Measurements from ENCODE around the gene NPHP1. TPM values are rescaled to one million over a fixed set of nuclear protein-coding genes. Genes with fewer than 3 reads are reported as not detected.

NPHP1 gene
- total RNA-seq, 1 experiment from 2014 or later = 3.1 TPM

- H3K4me1 ChIP-seq = peaks cover 30% of the 10 kb centered on the region
- no peaks in the 10 kb centered on the region for H3K36me3 ChIP-seq (ENCODE audit: control insufficient read depth, insufficient read depth, low read length)
- no peak for TF ChIP-seq CTCF (IDR thresholded peaks at IDR 0.05; ENCODE audit: insufficient read depth in 1 of 2, low read depth in 1 of 2, low read length in 1 of 2, severe bottlenecking in 1 of 2, unreplicated experiment in 1 of 2)
- intact Hi-C loops (cut with micrococcal nuclease; ENCODE audit: unreplicated experiment) = no loop called here
- no peak overlapping the region for H3K4me3 ChIP-seq (ENCODE audit: low read depth, low read length)
- Mint-ChIP-seq H3K27me3 (ENCODE audit: insufficient read depth, unreplicated experiment) (no peaks in the 10 kb centered on the region), H3K27ac (ENCODE audit: unreplicated experiment) (no peak overlapping the region), H3K36me3 (ENCODE audit: insufficient read depth, unreplicated experiment) (no peaks in the 10 kb centered on the region), H3K9me3 (ENCODE audit: unreplicated experiment) (no peaks in the 10 kb centered on the region), H3K4me3 (ENCODE audit: unreplicated experiment) (no peak overlapping the region), H3K4me1 (ENCODE audit: low read depth, unreplicated experiment) (peaks cover 22% of the 10 kb centered on the region)
- H3K9me3 ChIP-seq = no peaks in the 10 kb centered on the region
- no peak for DNase-seq
- no TSS peak for BruUV-seq (replicated peaks)
- ChIA-PET POLR2A (no interaction called here), CTCF (no interaction called here)
- H3K27me3 ChIP-seq (replicated peaks; ENCODE audit: control insufficient read depth, insufficient read depth, low read length) = no peaks in the 10 kb centered on the region
Measured at GRCh38 chr2:110100480-110100879, 104.3 kb downstream of the NPHP1 start.

DNA sequence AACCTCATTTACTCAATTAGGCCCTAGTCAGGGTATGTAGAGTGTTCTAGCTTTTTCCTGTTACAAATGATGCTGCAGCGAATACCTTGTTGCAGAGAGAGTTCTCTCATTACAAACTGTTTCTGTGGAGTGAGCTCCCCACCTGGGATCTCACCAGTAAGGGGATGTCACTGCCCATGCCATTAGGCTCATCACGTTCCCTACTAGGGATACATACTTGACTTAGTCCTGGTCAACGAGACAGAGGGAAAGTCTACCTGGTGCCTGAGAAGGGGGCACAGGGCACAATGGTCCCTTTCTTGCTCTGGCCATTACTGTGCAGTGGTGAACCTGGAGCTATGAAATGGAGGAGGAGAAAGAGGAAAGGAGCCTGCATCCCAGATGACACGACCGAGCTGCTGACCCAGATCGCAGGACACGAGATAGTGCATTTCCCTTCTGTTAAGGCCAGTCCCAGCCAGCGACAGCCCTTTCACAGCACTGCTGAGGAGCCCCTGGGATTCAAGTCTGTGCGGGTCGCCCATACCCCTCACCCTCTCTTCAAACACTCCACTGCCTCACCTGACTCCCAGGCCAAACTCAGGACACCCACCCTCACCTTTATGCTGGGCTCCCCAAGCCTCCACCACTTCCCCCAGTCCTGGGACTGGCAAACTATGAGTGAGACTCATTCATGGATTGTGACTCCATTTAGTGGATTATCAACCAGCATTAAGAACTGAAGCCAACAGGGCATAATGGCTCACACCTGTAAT lies 105.2 kb downstream of the NPHP1 start:
- no peaks in the 10 kb centered on the region for H3K27me3 Mint-ChIP-seq (ENCODE audit: insufficient read depth, unreplicated experiment)
- peaks cover 14% of the 10 kb centered on the region for H3K4me1 Mint-ChIP-seq (ENCODE audit: low read depth, unreplicated experiment)
- no peaks in the 10 kb centered on the region for H3K36me3 ChIP-seq (ENCODE audit: control insufficient read depth, insufficient read depth, low read length)
- DNase-seq = no peak
- no peak overlapping the region for H3K27ac Mint-ChIP-seq (ENCODE audit: unreplicated experiment)
- ChIA-PET CTCF (interaction anchor here (1.4 kb wide), 1 partner anchor 16 kb away, joined by 4 read pairs; the partner anchor contains the start of gene MALL), POLR2A (no interaction called here)
- no peaks in the 10 kb centered on the region for H3K36me3 Mint-ChIP-seq (ENCODE audit: insufficient read depth, unreplicated experiment)
- H3K4me1 ChIP-seq = peaks cover 22% of the 10 kb centered on the region
- no peak overlapping the region for H3K4me3 Mint-ChIP-seq (ENCODE audit: unreplicated experiment)
- H3K27me3 ChIP-seq (replicated peaks; ENCODE audit: control insufficient read depth, insufficient read depth, low read length) = no peaks in the 10 kb centered on the region
- no peaks in the 10 kb centered on the region for H3K9me3 Mint-ChIP-seq (ENCODE audit: unreplicated experiment)
- BruUV-seq (replicated peaks) = no TSS peak
- no peaks in the 10 kb centered on the region for H3K9me3 ChIP-seq
- H3K4me3 ChIP-seq (ENCODE audit: low read depth, low read length) = no peak overlapping the region
- intact Hi-C loops (cut with micrococcal nuclease; ENCODE audit: unreplicated experiment) = no loop called here
- no peak for TF ChIP-seq CTCF (IDR thresholded peaks at IDR 0.05; ENCODE audit: insufficient read depth in 1 of 2, low read depth in 1 of 2, low read length in 1 of 2, severe bottlenecking in 1 of 2, unreplicated experiment in 1 of 2)

DNA sequence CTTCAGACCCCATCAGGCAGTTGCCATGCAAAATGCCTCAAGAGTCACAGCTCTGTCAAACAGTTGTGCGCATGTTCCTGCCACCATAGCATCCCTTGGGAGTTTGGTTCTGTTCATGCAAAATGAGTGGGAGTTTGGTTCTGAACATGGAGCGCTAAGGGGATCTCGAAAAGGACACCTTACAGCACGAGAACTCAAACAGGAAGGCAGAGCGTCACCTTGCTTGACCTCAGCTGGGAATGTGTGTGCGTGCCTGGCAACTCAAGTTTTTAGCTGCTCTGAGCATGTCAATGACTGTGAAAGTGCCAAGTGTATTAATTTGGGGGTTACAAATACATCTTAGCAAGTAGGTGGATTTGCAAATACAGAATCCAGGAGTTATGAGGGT lies 105.8 kb downstream of the NPHP1 start:
- H3K4me1 ChIP-seq = peaks cover 17% of the 10 kb centered on the region
- no peaks in the 10 kb centered on the region for H3K9me3 ChIP-seq
- no peak for DNase-seq
- no peak overlapping the region for H3K4me3 ChIP-seq (ENCODE audit: low read depth, low read length)
- H3K4me3 Mint-ChIP-seq (ENCODE audit: unreplicated experiment) = no peak overlapping the region
- H3K36me3 ChIP-seq (ENCODE audit: control insufficient read depth, insufficient read depth, low read length) = no peaks in the 10 kb centered on the region
- no peaks in the 10 kb centered on the region for H3K36me3 Mint-ChIP-seq (ENCODE audit: insufficient read depth, unreplicated experiment)
- ChIA-PET CTCF (interaction anchor here (1.4 kb wide), 1 partner anchor 17 kb away, joined by 4 read pairs; the partner anchor contains the start of gene MALL), POLR2A (no interaction called here)
- H3K27me3 Mint-ChIP-seq (ENCODE audit: insufficient read depth, unreplicated experiment) = no peaks in the 10 kb centered on the region
- intact Hi-C loops (cut with micrococcal nuclease; ENCODE audit: unreplicated experiment) = no loop called here
- H3K9me3 Mint-ChIP-seq (ENCODE audit: unreplicated experiment) = no peaks in the 10 kb centered on the region
- H3K4me1 Mint-ChIP-seq (ENCODE audit: low read depth, unreplicated experiment) = peaks cover 8% of the 10 kb centered on the region
- H3K27ac Mint-ChIP-seq (ENCODE audit: unreplicated experiment) = no peak overlapping the region
- no peaks in the 10 kb centered on the region for H3K27me3 ChIP-seq (replicated peaks; ENCODE audit: control insufficient read depth, insufficient read depth, low read length)
- BruUV-seq (replicated peaks) = no TSS peak
- TF ChIP-seq CTCF (IDR thresholded peaks at IDR 0.05; ENCODE audit: insufficient read depth in 1 of 2, low read depth in 1 of 2, low read length in 1 of 2, severe bottlenecking in 1 of 2, unreplicated experiment in 1 of 2) = no peak
